ENCODE measurements around the gene FKBP4. TPM values are rescaled to one million over a fixed set of nuclear protein-coding genes. Genes with fewer than 3 reads are reported as not detected.

FKBP4 gene
- total and polyA plus RNA-seq, 9 of the 15 experiments (the other 6 are each of a cell fraction or from before 2014, with no cell fraction given), result 16.3 to 154 (median 90.1) TPM

DNA sequence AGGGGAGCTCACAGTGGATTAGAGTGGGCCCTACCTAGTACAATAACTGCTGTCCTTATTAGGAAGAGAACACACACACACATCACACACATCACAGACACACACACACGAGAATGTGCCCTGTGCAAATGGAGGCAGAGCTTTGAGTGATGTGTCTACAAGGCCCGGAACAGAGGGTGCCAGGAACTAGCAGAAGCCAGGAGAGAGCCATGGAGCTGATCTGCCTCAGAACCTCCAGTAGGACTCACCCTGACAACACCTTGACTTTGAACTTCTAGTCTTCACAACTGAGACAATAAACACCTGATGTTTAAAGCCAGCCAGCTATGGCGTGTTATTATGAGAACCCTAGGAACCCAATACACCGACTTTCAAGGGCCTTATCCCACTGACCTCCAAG is 29.7 kb upstream of the FKBP4 start:
- POLR2A ChIA-PET, result interaction anchor here (0.8 kb wide), 1 partner anchor 13 kb away, joined by 3 read pairs; no protein-coding TSS in a partner anchor
- H3K4me1 ChIP-seq (replicated peaks in 1 of 2; ENCODE audit: control insufficient read depth in 2 of 2, insufficient read depth in 2 of 2, low read length in 2 of 2), result no peaks in the 10 kb centered on the region
- no peak overlapping the region for H3K4me3 ChIP-seq
- no peaks in the 10 kb centered on the region for H3K36me3 ChIP-seq (ENCODE audit: control insufficient read depth, insufficient read depth, low read length)
- no peak overlapping the region for H2AFZ ChIP-seq (ENCODE audit: low read depth, low read length)
- no peak for ATAC-seq
- no peaks in the 10 kb centered on the region for H3K9me1 ChIP-seq (ENCODE audit: control insufficient read depth, insufficient read depth, low read length)
- peaks cover 5 to 26% of the 10 kb centered on the region in 2 experiments; a peak in 4 of 5 replicates for H3K27me3 ChIP-seq (ENCODE audit: control insufficient read depth in 2 of 2, insufficient read depth in 2 of 2, low read length in 2 of 2)
- no peak for FAIRE-seq
- no TSS peak for BruUV-seq (replicated peaks)
- TF ChIP-seq MTA1 (IDR thresholded peaks at IDR 0.05; ENCODE audit: borderline replicate concordance) (no peak), CBFB (CRISPR knock-in tag; IDR thresholded peaks at IDR 0.05) (no peak), ETV6 (IDR thresholded peaks at IDR 0.05; ENCODE audit: borderline replicate concordance in 1 of 2, low read depth in 2 of 2, low read length in 1 of 2) (no peak), ETV6 (CRISPR knock-in tag; IDR thresholded peaks at IDR 0.05; ENCODE audit: borderline replicate concordance) (no peak), GATAD2B (IDR thresholded peaks at IDR 0.05; ENCODE audit: borderline replicate concordance) (no peak), BCL6 (CRISPR knock-in tag; IDR thresholded peaks at IDR 0.05) (no peak), ZKSCAN1 (IDR thresholded peaks at IDR 0.05; ENCODE audit: low read depth, low read length) (no peak), ADNP (tag; IDR thresholded peaks at IDR 0.05) (no peak), CBX5 (IDR thresholded peaks at IDR 0.05; ENCODE audit: borderline replicate concordance, low read depth) (no peak), FOXJ3 (CRISPR knock-in tag; IDR thresholded peaks at IDR 0.05) (no peak)
- TF ChIP-seq, protein P1, sequence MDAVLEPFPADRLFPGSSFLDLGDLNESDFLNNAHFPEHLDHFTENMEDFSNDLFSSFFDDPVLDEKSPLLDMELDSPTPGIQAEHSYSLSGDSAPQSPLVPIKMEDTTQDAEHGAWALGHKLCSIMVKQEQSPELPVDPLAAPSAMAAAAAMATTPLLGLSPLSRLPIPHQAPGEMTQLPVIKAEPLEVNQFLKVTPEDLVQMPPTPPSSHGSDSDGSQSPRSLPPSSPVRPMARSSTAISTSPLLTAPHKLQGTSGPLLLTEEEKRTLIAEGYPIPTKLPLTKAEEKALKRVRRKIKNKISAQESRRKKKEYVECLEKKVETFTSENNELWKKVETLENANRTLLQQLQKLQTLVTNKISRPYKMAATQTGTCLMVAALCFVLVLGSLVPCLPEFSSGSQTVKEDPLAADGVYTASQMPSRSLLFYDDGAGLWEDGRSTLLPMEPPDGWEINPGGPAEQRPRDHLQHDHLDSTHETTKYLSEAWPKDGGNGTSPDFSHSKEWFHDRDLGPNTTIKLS (IDR thresholded peaks at IDR 0.05; ENCODE audit: borderline replicate concordance, low read depth), result no peak
- CTCF ChIA-PET (ENCODE audit: low intra/inter-chr PET ratio), result no interaction called here
- H4K20me1 ChIP-seq (replicated peaks; ENCODE audit: control insufficient read depth, insufficient read depth, low read length), result no peaks in the 10 kb centered on the region
- DNase-seq (ENCODE audit: extremely low read depth in 1 of 4, low spot score in 3 of 4), result no peak
- H3K79me2 ChIP-seq (ENCODE audit: control insufficient read depth, insufficient read depth, low read length), result no peaks in the 10 kb centered on the region
- no peak overlapping the region for H3K9ac ChIP-seq (ENCODE audit: insufficient read depth in 1 of 2, low read depth in 2 of 2, low read length in 2 of 2)
- no peaks in the 10 kb centered on the region for H3K9me3 ChIP-seq (replicated peaks; ENCODE audit: control insufficient read depth, insufficient read depth, low read depth, low read length)
- 0% methylated on average over 2 of the region's 4 CpGs for WGBS (ENCODE audit: insufficient coverage, low coverage, missing lambda C conversion rate)
- no peak overlapping the region for H3K4me2 ChIP-seq (ENCODE audit: insufficient read depth, low read length)
- H3K27ac ChIP-seq (ENCODE audit: extremely low read depth, low read depth, low read length), result no peak overlapping the region
- intact Hi-C loops (cut with micrococcal nuclease), result no loop called here
- in situ Hi-C loops (cut with MboI), result no loop called here
